NCI-H748 treated with DMSO at 0.1 percent for 48 hours (cell line): ENCODE measurements around the gene DCK.

Experiments used
- DNase-seq: peaks from one replicate; lab custom pipeline; 2025; lab: John Stamatoyannopoulos, UW

Gene DCK

GRCh38 chr4:71064521-71064920, 71.1 kb downstream of the DCK start:
- no peak for DNase-seq

GRCh38 chr4:71065991-71066510, 72.6 kb downstream of the DCK start:
- DNase-seq = no peak

GRCh38 chr4:71066737-71067716, 73.6 kb downstream of the DCK start:
- no peak for DNase-seq

- DNase-seq = no peak
Observed at GRCh38 chr4:71069063-71069462, 75.6 kb downstream of the DCK start.

- DNase-seq = no peak
Observed at GRCh38 chr4:71070015-71070414, 76.6 kb downstream of the DCK start.

- DNase-seq = no peak
Observed at GRCh38 chr4:71074452-71075299, 81.2 kb downstream of the DCK start.
